ENCODE data around the gene SLCO3A1.

SLCO3A1 gene

GRCh38 chr15:92143765-92144164, 290.3 kb downstream of the SLCO3A1 start:
- no peak for DNase-seq

GRCh38 chr15:92146511-92147150, 293.1 kb downstream of the SLCO3A1 start:
- no peak for DNase-seq

GRCh38 chr15:92149029-92149428, 295.5 kb downstream of the SLCO3A1 start:
- DNase-seq, result no peak

GRCh38 chr15:92149465-92149864, 296.0 kb downstream of the SLCO3A1 start:
- DNase-seq, result no peak

GRCh38 chr15:92151168-92151567, 297.7 kb downstream of the SLCO3A1 start:
- no peak for DNase-seq

- DNase-seq, result no peak
Observed at GRCh38 chr15:92151741-92152140, 298.2 kb downstream of the SLCO3A1 start.

- no peak for DNase-seq
Observed at GRCh38 chr15:92152983-92153382, 299.5 kb downstream of the SLCO3A1 start.

GRCh38 chr15:92153620-92154019, 300.1 kb downstream of the SLCO3A1 start:
- no peak for DNase-seq

- DNase-seq, result no peak
Observed at GRCh38 chr15:92155934-92156333, 302.4 kb downstream of the SLCO3A1 start.

- no peak for DNase-seq
Observed at GRCh38 chr15:92157666-92158298, 304.3 kb downstream of the SLCO3A1 start.

- DNase-seq, result peak; percentile 10
Observed at GRCh38 chr15:92158426-92158825, 304.9 kb downstream of the SLCO3A1 start.

GRCh38 chr15:92159481-92159880, 306.0 kb downstream of the SLCO3A1 start:
- DNase-seq, result no peak

- no peak for DNase-seq
Observed at GRCh38 chr15:92159906-92160841, 306.7 kb downstream of the SLCO3A1 start.

- no peak for DNase-seq
Observed at GRCh38 chr15:92161039-92161670, 307.6 kb downstream of the SLCO3A1 start.

GRCh38 chr15:92162657-92163056, 309.1 kb downstream of the SLCO3A1 start:
- no peak for DNase-seq

- no peak for DNase-seq
Observed at GRCh38 chr15:92163641-92164040, 310.1 kb downstream of the SLCO3A1 start.

GRCh38 chr15:92164327-92165000, 311.0 kb downstream of the SLCO3A1 start:
- no peak for DNase-seq

GRCh38 chr15:92165001-92165346, 311.5 kb downstream of the SLCO3A1 start:
- DNase-seq, result no peak

- no peak for DNase-seq
Observed at GRCh38 chr15:92166029-92166428, 312.5 kb downstream of the SLCO3A1 start.

- DNase-seq, result no peak
Observed at GRCh38 chr15:92166751-92167405, 313.4 kb downstream of the SLCO3A1 start.

GRCh38 chr15:92167451-92167850, 313.9 kb downstream of the SLCO3A1 start:
- no peak for DNase-seq

- no peak for DNase-seq
Observed at GRCh38 chr15:92168066-92168683, 314.7 kb downstream of the SLCO3A1 start.

Measured in CD4-positive, alpha-beta T cell treated with Interleukin-10 for 1 hour (primary cell).